ENCODE measurements around the gene ST6GALNAC6. TPM values are rescaled to one million over a fixed set of nuclear protein-coding genes. Genes with fewer than 3 reads are reported as not detected.
A peak's percentile ranks its signal among the peaks of the same experiment; 100 is the strongest.

Gene ST6GALNAC6
- total RNA-seq, 4 donors from 2014 or later = 14.5 to 69.4 (median 26.1) TPM

GRCh38 chr9:127878001-127878651 is 21.3 kb downstream of the ST6GALNAC6 start:
- peak overlapping the region; percentile 78 to 91 (median 83) for H3K27ac ChIP-seq
- peaks cover 36 to 59% (median 40%) of the 10 kb centered on the region in 3 donors for H3K4me1 ChIP-seq
- peak overlapping the region; percentile 55 to 87 (median 60) for H3K4me3 ChIP-seq
- WGBS, 2 donors = 50 to 63% methylated on average over 8 to 9 of the region's 18 CpGs
- H3K9me3 ChIP-seq = no peaks in the 10 kb centered on the region
- no peaks in the 10 kb centered on the region for H3K27me3 ChIP-seq
- intact Hi-C loops (cut with DNase I) = loop anchor here (10.0 kb wide), 1 partner anchor 143 kb away; the partner anchor contains the start of gene TOR2A
- H3K36me3 ChIP-seq = no peaks in the 10 kb centered on the region
- TF ChIP-seq CTCF (IDR thresholded peaks at IDR 0.05) (no peak), POLR2A (IDR thresholded peaks at IDR 0.05) (no peak)
- DNase-seq = no peak

GRCh38 chr9:127877566-127877998 is 21.8 kb downstream of the ST6GALNAC6 start, which contains the start of gene AK1:
AK1 (minus strand) TSS chr9:127877675; CDS start chr9:127874617, 3,058 bp downstream.
- H3K4me1 ChIP-seq = peaks cover 36 to 57% (median 40%) of the 10 kb centered on the region in 3 donors
- intact Hi-C loops (cut with DNase I) = loop anchor here (10.0 kb wide), 1 partner anchor 143 kb away; the partner anchor contains the start of gene TOR2A
- H3K36me3 ChIP-seq = peaks cover 0 to under 1% (median 0%) of the 10 kb centered on the region in 3 donors
- TF ChIP-seq CTCF (IDR thresholded peaks at IDR 0.05) = no peak
- TF ChIP-seq POLR2A (IDR thresholded peaks at IDR 0.05) = peak in 1 of 4 donors; percentile 45
- H3K27ac ChIP-seq = peak within 1 kb of the TSS; percentile 78 to 91 (median 83)
- WGBS, 2 donors = 0% methylated on average over 7 of the region's 44 CpGs; no CpG with 5 or more reads in 1 of the 2 donors
- peak within 1 kb of the TSS; percentile 55 to 87 (median 60) for H3K4me3 ChIP-seq
- H3K27me3 ChIP-seq = no peaks in the 10 kb centered on the region
- H3K9me3 ChIP-seq = no peaks in the 10 kb centered on the region
- no peak for DNase-seq

DNA sequence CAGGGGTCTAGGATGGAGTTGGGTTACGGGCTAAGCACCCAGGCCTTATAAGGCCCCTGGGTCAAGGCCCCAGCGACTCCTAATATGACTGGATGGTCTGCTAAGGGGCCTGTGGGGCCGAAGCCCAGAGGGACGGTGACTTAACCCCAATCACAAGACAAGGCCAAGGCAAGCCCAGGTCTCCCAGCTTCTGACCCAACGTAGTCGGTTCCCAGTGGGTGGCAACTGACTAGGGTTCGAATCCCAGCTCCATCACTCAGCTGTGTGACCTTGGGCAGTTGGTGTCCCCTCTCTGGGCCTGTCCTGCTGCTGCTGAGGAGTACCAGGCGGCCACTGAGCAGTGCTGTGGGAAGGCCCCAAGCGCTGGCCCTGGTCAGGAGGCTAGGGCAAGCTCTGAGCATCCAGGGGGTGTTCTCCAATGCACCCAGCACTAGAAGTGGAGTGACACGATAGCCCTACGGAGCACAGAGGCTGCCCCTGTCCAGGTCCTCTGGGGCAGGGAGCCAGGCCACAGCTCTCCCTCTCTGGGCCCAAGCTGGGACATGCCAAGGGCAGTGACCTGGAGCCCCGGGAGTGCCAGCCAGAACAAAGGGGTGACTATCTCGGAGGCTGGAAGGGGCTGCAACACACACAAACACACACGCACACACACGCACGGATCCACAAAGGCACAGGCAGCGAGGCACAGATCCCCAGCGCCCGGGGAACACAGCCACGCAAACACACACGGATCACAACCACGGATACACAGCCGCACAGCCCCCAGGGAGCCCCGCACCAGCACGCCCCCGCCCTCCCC is 22.4 kb downstream of the ST6GALNAC6 start:
- DNase-seq = no peak
- Histone ChIP-seq H3K36me3 (peaks cover 0 to 7% (median 0%) of the 10 kb centered on the region in 3 donors), H3K27ac (peak overlapping the region; percentile 78 to 91 (median 83)), H3K9me3 (no peaks in the 10 kb centered on the region), H3K4me1 (peaks cover 36 to 57% (median 40%) of the 10 kb centered on the region in 3 donors), H3K4me3 (peak overlapping the region; percentile 55 to 87 (median 60)), H3K27me3 (no peaks in the 10 kb centered on the region)
- intact Hi-C loops (cut with DNase I) = loop anchor here (10.0 kb wide), 1 partner anchor 142 kb away; the partner anchor contains the start of gene TOR2A
- no peak for TF ChIP-seq POLR2A (IDR thresholded peaks at IDR 0.05)
- TF ChIP-seq CTCF (IDR thresholded peaks at IDR 0.05) = no peak
- 50 to 87% methylated on average over 3 to 6 of the region's 26 CpGs for WGBS, 2 donors

DNA sequence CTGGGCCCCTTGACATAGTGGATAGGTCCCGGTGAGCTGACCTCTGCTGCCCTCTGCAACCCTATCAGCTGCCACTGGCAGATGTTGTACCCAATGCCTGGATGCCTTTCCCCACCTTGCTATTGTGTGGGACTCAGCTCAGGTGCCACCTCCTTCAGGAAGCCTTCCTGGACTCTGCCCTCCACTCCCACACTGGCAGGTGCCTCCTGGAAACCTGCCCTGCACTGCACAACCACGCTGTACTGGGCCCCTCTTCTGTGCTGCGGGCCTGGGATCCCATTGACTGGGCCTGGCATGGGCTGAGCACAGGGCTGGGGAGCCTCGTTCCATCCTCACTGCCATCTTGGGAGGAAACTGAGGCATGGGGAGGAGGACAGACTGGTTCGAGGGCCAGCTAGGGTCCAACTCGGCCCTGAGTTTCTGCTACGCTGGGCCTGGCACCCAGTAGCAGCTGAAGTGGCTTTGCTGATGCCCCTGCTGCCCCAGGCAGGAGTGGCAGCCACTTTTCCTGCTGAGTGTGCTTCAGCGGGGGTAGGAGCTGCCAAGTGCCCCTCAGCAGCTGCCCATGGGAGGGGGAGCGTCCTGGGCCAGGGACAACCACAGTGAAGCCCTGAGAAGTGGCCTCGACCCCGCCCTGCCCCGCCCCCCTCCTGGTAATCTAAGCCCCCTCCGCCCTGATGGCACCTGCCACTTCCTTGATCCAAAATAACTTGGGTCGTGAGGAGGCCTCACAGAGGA is 23.2 kb downstream of the ST6GALNAC6 start:
- no peak for TF ChIP-seq CTCF (IDR thresholded peaks at IDR 0.05)
- TF ChIP-seq POLR2A (IDR thresholded peaks at IDR 0.05) = no peak
- Histone ChIP-seq H3K4me1 (peaks cover 36 to 57% (median 40%) of the 10 kb centered on the region in 3 donors), H3K9me3 (no peaks in the 10 kb centered on the region), H3K27me3 (no peaks in the 10 kb centered on the region), H3K36me3 (peaks cover 0 to 14% (median 0%) of the 10 kb centered on the region in 3 donors), H3K27ac (peak overlapping the region; percentile 78 to 91 (median 83)), H3K4me3 (peak overlapping the region in 3 of 4 donors; percentile 55 to 87 (median 65))
- 30 to 79% methylated on average over 1 to 5 of the region's 14 CpGs for WGBS, 2 donors
- intact Hi-C loops (cut with DNase I) = loop anchor here (10.0 kb wide), 1 partner anchor 141 kb away; the partner anchor contains the start of gene TOR2A
- DNase-seq = no peak
